ENCODE measurements around the gene ZNF839.
"Not testable (repeated sequence)": the region's sequence is repeated elsewhere in the genome, so short reads cannot be mapped to it uniquely, and the experiment has no call there.

Gene ZNF839

DNA sequence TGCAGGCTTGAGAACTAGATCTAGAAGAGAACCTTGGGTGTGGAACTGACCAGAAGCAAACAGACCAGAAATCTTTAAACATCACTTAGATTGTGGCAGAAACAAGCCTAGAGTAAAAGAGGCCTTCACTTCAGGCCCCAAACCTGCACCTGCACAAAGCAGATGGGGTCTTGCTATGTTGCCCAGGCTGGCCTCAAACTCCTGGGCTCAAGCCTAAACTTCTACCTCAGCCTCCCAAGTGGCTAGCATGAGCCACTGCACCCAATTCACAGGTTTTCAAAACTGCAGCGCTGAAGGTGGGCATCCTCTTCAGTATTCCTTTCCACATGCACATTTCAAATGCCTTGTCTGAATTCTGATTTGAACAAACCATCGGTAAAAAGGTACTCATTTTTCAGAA is 34.4 kb upstream of the ZNF839 start:
- no peaks in the 10 kb centered on the region for H3K36me3 ChIP-seq (ENCODE audit: control insufficient read depth, insufficient read depth, low read length)
- H3K4me1 ChIP-seq (ENCODE audit: control insufficient read depth, insufficient read depth, low read length), result no peaks in the 10 kb centered on the region
- no peak overlapping the region for H3K27ac ChIP-seq (ENCODE audit: low read depth, low read length)
- no peaks in the 10 kb centered on the region for H3K27me3 ChIP-seq (ENCODE audit: control insufficient read depth, insufficient read depth, low read length)
- no peak overlapping the region for H3K4me3 ChIP-seq (ENCODE audit: low read depth, low read length)
- H3K9me3 ChIP-seq (ENCODE audit: control insufficient read depth, insufficient read depth, low read length), result no peaks in the 10 kb centered on the region
- no peak overlapping the region for H3K9ac ChIP-seq (ENCODE audit: low read depth, low read length)

GRCh38 chr14:102288139-102288538 is 31.4 kb upstream of the ZNF839 start:
- H3K9me3 ChIP-seq (ENCODE audit: control insufficient read depth, insufficient read depth, low read length), result no peaks in the 10 kb centered on the region
- H3K36me3 ChIP-seq (ENCODE audit: control insufficient read depth, insufficient read depth, low read length), result no peaks in the 10 kb centered on the region
- no peak overlapping the region for H3K4me3 ChIP-seq (ENCODE audit: low read depth, low read length)
- H3K27me3 ChIP-seq (ENCODE audit: control insufficient read depth, insufficient read depth, low read length), result no peaks in the 10 kb centered on the region
- H3K4me1 ChIP-seq (ENCODE audit: control insufficient read depth, insufficient read depth, low read length), result no peaks in the 10 kb centered on the region
- H3K27ac ChIP-seq (ENCODE audit: low read depth, low read length), result no peak overlapping the region
- H3K9ac ChIP-seq (ENCODE audit: low read depth, low read length), result no peak overlapping the region

GRCh38 chr14:102292441-102292840 is 27.1 kb upstream of the ZNF839 start:
- Histone ChIP-seq H3K4me1 (ENCODE audit: control insufficient read depth, insufficient read depth, low read length) (no peaks in the 10 kb centered on the region), H3K4me3 (ENCODE audit: low read depth, low read length) (no peak overlapping the region), H3K27me3 (ENCODE audit: control insufficient read depth, insufficient read depth, low read length) (no peaks in the 10 kb centered on the region), H3K36me3 (ENCODE audit: control insufficient read depth, insufficient read depth, low read length) (no peaks in the 10 kb centered on the region), H3K27ac (ENCODE audit: low read depth, low read length) (no peak overlapping the region), H3K9ac (ENCODE audit: low read depth, low read length) (no peak overlapping the region), H3K9me3 (ENCODE audit: control insufficient read depth, insufficient read depth, low read length) (no peaks in the 10 kb centered on the region)

- Histone ChIP-seq H3K27me3 (ENCODE audit: control insufficient read depth, insufficient read depth, low read length) (no peaks in the 10 kb centered on the region), H3K36me3 (ENCODE audit: control insufficient read depth, insufficient read depth, low read length) (no peaks in the 10 kb centered on the region), H3K9me3 (ENCODE audit: control insufficient read depth, insufficient read depth, low read length) (no peaks in the 10 kb centered on the region), H3K27ac (ENCODE audit: low read depth, low read length) (no peak overlapping the region), H3K4me1 (ENCODE audit: control insufficient read depth, insufficient read depth, low read length) (no peaks in the 10 kb centered on the region), H3K4me3 (ENCODE audit: low read depth, low read length) (no peak overlapping the region), H3K9ac (ENCODE audit: low read depth, low read length) (no peak overlapping the region)
Observed at GRCh38 chr14:102293781-102294180, 25.8 kb upstream of the ZNF839 start.

DNA sequence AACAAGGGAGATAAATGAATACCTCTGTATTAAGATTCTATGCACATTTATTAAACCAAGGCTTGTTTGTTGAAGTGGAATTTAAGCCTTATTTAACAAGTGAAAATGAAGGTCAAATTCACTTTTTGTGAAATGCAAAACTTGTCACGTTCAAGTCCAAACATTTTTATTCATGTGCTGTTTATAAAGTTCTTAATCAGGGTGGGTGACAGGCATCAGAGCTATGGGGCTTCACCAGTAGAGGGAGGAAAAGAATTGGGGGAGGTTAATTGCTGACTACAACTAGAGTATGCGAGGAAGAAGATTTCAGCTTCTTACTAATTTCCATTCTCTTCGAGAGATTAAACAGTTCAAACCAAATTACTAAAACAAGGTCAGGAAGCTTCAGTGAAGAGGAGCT is 24.3 kb upstream of the ZNF839 start:
- H3K36me3 ChIP-seq (ENCODE audit: control insufficient read depth, insufficient read depth, low read length), result no peaks in the 10 kb centered on the region
- H3K9me3 ChIP-seq (ENCODE audit: control insufficient read depth, insufficient read depth, low read length), result no peaks in the 10 kb centered on the region
- H3K4me1 ChIP-seq (ENCODE audit: control insufficient read depth, insufficient read depth, low read length), result no peaks in the 10 kb centered on the region
- H3K27ac ChIP-seq (ENCODE audit: low read depth, low read length), result no peak overlapping the region
- no peak overlapping the region for H3K4me3 ChIP-seq (ENCODE audit: low read depth, low read length)
- H3K9ac ChIP-seq (ENCODE audit: low read depth, low read length), result no peak overlapping the region
- no peaks in the 10 kb centered on the region for H3K27me3 ChIP-seq (ENCODE audit: control insufficient read depth, insufficient read depth, low read length)

DNA sequence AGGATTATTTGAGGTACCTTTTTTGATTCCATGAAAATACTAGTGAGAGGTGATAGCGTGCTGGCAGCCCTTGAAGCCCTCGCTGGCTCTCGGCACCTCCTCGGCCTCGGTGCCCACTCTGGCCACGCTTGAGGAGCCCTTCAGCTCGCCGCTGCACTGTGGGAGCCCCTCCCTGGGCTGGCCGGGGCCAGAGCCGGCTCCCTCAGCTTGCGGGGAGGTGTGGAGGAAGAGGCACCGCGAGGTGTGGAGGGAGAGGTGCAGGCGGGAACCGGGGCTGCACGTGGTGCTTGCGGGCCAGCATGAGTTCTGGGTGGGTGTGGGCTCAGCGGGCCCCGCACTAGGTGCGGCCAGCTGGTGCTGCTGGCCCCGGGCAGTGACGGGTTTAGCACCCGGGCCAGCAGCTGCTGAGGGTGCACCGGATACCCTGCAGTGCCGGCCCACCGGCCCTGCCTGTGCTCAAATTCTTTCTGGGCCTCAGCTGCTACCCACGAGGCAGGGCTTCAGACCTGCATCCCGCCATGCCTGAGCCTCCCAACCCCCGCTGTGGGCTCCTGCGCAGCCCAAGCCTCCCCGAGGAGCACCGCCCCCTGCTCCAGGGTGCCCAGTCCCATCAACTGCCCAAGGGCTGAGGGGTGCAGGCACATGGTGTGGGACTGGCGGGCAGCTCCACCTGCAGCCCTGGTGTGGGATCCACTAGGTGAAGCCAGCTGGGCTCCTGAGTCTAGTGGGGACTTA is 21.9 kb upstream of the ZNF839 start:
- Histone ChIP-seq H3K9me3 (ENCODE audit: control insufficient read depth, insufficient read depth, low read length) (no peaks in the 10 kb centered on the region), H3K36me3 (ENCODE audit: control insufficient read depth, insufficient read depth, low read length) (no peaks in the 10 kb centered on the region), H3K4me3 (ENCODE audit: low read depth, low read length) (no peak overlapping the region), H3K9ac (ENCODE audit: low read depth, low read length) (no peak overlapping the region), H3K4me1 (ENCODE audit: control insufficient read depth, insufficient read depth, low read length) (no peaks in the 10 kb centered on the region), H3K27me3 (ENCODE audit: control insufficient read depth, insufficient read depth, low read length) (no peaks in the 10 kb centered on the region), H3K27ac (ENCODE audit: low read depth, low read length) (no peak overlapping the region)

- not testable (repeated sequence) for H3K9ac ChIP-seq (ENCODE audit: low read depth, low read length); H3K9me3 ChIP-seq (ENCODE audit: control insufficient read depth, insufficient read depth, low read length); H3K4me1 ChIP-seq (ENCODE audit: control insufficient read depth, insufficient read depth, low read length); H3K4me3 ChIP-seq (ENCODE audit: low read depth, low read length); H3K36me3 ChIP-seq (ENCODE audit: control insufficient read depth, insufficient read depth, low read length); H3K27me3 ChIP-seq (ENCODE audit: control insufficient read depth, insufficient read depth, low read length); H3K27ac ChIP-seq (ENCODE audit: low read depth, low read length)
Observed at GRCh38 chr14:102298303-102299070, 21.1 kb upstream of the ZNF839 start.

DNA sequence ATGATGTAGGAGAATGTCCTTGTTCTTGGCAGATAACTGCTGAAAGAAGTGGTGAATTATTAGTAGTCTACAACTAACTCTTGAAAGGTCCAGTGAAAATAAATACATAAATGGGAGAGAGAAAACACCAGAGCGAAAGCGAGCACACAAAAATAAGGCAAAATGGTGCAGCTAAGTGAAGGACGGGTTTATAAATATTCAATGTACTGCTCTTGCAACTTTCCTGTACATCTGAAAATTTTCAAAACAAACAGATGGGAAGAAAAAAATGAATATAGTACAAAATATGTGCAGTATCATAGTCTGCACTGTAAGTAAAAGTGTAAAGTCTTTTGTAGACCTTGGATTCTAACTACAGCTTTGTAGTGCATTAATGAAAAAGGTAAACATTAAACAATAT is 15.9 kb upstream of the ZNF839 start:
- Histone ChIP-seq H3K9me3 (ENCODE audit: control insufficient read depth, insufficient read depth, low read length) (no peaks in the 10 kb centered on the region), H3K27me3 (ENCODE audit: control insufficient read depth, insufficient read depth, low read length) (no peaks in the 10 kb centered on the region), H3K4me3 (ENCODE audit: low read depth, low read length) (no peak overlapping the region), H3K27ac (ENCODE audit: low read depth, low read length) (no peak overlapping the region), H3K9ac (ENCODE audit: low read depth, low read length) (no peak overlapping the region), H3K36me3 (ENCODE audit: control insufficient read depth, insufficient read depth, low read length) (no peaks in the 10 kb centered on the region), H3K4me1 (ENCODE audit: control insufficient read depth, insufficient read depth, low read length) (0 out of 2 replicates have a peak, but pooled peaks cover 5% of the 10 kb centered on the region)

GRCh38 chr14:102304611-102305506 is 14.7 kb upstream of the ZNF839 start, which contains the start of gene MOK:
TSS of gene MOK (minus strand) at chr14:102305164. CDS start at chr14:102304968, 196 bp downstream.
- Histone ChIP-seq H3K4me3 (ENCODE audit: low read depth, low read length) (peak within 1 kb of the TSS; percentile 92), H3K9me3 (ENCODE audit: control insufficient read depth, insufficient read depth, low read length) (no peaks in the 10 kb centered on the region), H3K27me3 (ENCODE audit: control insufficient read depth, insufficient read depth, low read length) (no peaks in the 10 kb centered on the region), H3K36me3 (ENCODE audit: control insufficient read depth, insufficient read depth, low read length) (no peaks in the 10 kb centered on the region), H3K4me1 (ENCODE audit: control insufficient read depth, insufficient read depth, low read length) (0 out of 2 replicates have a peak, but pooled peaks cover 5% of the 10 kb centered on the region), H3K27ac (ENCODE audit: low read depth, low read length) (peak within 1 kb of the TSS; percentile 37), H3K9ac (ENCODE audit: low read depth, low read length) (no peak within 1 kb of the TSS)

- H3K9ac ChIP-seq (ENCODE audit: low read depth, low read length), result no peak overlapping the region
- H3K27ac ChIP-seq (ENCODE audit: low read depth, low read length), result no peak overlapping the region
- H3K4me1 ChIP-seq (ENCODE audit: control insufficient read depth, insufficient read depth, low read length), result peaks cover 11% of the 10 kb centered on the region
Observed at GRCh38 chr14:102314242-102315011, 5.1 kb upstream of the ZNF839 start.

More at GRCh38 chr14:102314242-102315011, 5.1 kb upstream of the ZNF839 start:
- H3K4me3 ChIP-seq (ENCODE audit: low read depth, low read length), result peak overlapping the region; percentile 73
- H3K27me3 ChIP-seq (ENCODE audit: control insufficient read depth, insufficient read depth, low read length), result peaks cover 22% of the 10 kb centered on the region
- H3K9me3 ChIP-seq (ENCODE audit: control insufficient read depth, insufficient read depth, low read length), result no peaks in the 10 kb centered on the region
- no peaks in the 10 kb centered on the region for H3K36me3 ChIP-seq (ENCODE audit: control insufficient read depth, insufficient read depth, low read length)
